Amygdala (tissue), 56 donors: ENCODE results near the gene CLSTN1.
A peak's percentile ranks its signal among the peaks of the same experiment; 100 is the strongest.

ENCODE experiments used
- DNase-seq, 56 donors: peaks; one replicate each; lab custom pipeline; 2025; lab: John Stamatoyannopoulos, UW

The CLSTN1 gene

DNA sequence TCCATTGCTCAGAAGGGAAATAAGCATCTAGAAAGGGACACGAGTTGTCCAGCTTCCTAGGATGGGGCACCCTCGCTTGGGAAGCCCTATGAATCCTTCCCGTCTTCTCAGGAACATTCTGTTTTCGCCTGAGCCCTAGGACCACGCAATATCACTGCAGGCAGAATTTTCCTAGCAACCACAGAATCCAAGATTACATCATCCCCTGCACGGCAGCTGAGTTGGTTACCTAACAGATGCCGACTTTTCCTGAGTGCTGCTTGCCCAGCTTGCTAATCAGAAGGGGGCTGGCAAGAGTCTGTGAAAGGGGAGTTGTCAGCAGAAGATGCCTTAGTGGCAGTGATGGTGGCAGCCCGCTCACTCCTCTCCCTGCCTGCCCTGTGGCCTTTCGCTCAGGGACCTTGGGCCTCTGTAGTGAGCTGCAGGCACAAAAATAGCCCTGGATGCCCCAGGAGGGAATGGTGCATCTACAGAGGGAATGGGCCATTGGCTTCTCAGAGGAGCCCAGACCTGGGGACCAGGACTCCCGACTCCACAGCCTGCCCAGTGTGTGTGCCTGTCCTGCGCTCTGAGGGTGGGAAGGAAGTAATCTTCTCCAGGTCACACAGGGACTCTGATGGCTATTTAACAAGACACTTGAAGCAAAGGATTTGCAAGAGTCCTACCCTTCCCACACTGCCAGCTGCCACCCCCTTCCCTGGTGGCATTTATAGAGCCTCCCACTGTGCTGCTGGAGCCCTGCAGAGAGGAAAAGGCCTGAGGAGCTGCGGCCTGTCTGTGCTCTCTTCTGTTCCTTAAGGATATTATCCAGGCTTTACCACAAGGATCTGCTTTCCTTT lies 28.9 kb upstream of the CLSTN1 start:
- peak in 43 of 56 donors; percentile 21 to 85 (median 60) for DNase-seq

DNA sequence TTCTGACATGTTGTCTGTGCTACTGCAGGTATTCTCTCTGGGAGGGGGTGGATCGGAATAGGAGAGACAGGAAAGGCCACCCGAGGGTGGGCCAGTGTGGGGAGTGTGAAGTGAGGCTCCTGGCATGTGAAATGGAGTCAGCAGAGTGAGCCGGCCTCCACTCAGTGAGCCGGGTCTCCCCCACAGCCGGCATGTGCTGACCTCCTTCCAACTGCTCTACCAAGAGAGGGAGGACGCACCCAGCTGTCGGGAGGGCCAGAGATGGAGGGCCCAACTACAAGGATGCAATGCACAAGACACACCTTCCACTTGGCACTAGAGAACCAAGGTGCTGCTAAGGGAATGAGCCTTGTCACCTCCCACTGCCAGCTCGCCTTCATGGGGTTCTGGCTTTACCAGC lies 28.2 kb upstream of the CLSTN1 start:
- DNase-seq, result no peak

DNA sequence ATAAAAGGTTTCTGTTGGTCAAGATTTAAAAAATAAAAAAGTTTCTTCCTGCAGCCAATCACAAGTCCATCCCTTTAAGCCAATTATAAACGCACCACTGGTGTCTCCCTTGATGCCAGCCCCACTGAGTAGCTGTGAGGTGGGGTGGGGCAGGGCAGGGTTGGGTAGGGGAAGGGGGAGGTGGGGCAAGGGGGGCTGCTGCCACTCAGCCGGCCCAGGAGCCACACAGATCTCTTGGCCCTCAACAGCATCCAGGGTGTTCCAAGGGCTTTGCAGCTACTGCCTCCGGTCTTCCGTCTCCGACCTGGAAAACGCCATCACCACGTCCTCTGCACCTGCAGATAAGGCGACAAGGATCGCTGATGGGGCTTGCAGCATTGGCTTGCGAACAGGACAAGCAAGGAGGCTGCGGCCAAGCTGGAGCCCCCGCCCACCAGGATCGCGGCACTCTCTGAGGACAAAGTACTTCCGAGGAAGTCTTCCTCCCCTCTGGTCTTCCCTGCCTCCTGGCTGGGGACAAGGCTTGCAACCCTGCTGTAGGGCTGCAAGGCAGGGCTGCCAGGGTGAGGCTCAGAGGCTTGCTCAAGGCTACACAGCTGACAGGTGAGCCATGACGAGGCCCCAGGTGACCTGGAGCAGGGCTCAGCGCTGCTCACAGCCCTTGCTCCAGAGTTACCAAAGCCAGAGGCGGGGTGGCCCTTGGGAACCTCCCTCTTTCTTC lies 26.8 kb upstream of the CLSTN1 start:
- no peak for DNase-seq

DNA sequence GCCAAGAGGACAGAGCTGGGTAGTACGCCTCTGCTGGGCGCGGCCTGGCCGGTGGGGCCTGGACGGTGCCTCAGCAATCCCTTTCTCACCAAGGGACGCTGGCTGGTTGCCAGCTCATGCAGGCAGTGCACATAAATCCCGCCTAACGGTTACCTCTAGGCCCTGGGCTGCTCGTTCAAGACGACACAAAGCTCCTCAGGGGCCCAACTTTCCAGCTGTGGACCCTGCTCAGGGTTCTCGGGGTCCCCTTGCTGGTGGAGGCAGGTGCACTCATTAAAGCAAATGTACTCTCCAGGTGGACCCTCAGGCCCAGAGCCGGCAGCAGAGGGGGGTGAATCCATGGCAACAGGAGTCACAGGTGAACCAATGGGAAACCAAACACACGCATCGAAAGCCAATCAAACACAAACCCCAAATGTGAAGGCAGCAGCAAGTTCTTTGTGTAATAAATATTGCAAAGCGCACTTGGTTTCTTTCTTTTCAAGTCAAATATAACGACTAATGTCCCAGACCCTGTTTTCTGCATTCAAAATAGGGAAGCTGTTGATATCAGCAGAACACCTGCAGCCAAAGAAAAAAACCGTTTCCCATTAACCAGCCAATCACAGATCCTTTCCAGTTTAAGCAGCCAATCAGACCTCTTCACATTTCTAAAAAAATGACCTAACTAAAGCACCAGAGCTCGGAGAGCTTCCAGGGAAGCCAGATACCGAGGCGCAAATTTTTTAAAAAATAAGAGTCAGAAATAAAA lies 26.1 kb upstream of the CLSTN1 start:
- DNase-seq, result peak in 2 of 56 donors; percentile 22 to 47

DNA sequence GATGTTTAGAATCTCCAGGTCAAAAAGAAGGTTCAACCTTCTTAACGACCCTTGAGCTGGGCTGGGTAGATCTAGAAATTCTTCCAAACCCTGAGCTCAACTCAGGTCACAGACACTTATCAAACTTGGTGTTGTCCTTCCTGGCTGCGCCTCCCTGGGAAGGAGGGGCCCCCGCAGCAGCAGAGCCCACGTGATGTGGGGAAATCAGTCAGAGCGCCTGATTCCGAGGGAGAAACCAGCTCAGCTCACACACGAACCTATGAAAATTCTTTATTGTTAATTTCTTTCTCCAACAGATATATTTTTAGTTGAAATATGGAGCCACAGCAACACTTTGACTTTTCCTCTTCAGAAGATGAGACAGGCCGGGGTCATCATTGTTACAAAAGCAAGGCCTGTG lies 24.3 kb upstream of the CLSTN1 start:
- peak in 3 of 56 donors; percentile 11 to 20 (median 13) for DNase-seq

DNA sequence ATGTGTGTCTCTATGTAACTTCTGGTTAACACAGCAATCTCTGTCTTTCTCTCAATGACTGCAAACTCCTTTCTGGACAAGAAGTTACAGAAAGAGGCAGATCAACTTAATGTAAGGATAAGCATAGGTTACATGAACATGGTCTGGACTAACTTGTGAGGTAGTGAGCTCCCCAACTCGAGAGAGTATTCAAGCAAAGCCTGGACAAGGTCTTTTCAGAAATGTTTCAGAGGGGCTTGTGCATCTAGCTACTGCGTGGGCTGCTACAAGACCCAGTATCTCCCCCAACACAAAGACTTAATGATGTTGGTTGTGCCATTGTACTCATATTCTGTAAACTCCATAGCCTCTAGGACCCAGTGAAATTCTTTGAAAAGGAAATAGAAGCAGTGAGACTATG lies 23.5 kb upstream of the CLSTN1 start:
- no peak for DNase-seq

DNA sequence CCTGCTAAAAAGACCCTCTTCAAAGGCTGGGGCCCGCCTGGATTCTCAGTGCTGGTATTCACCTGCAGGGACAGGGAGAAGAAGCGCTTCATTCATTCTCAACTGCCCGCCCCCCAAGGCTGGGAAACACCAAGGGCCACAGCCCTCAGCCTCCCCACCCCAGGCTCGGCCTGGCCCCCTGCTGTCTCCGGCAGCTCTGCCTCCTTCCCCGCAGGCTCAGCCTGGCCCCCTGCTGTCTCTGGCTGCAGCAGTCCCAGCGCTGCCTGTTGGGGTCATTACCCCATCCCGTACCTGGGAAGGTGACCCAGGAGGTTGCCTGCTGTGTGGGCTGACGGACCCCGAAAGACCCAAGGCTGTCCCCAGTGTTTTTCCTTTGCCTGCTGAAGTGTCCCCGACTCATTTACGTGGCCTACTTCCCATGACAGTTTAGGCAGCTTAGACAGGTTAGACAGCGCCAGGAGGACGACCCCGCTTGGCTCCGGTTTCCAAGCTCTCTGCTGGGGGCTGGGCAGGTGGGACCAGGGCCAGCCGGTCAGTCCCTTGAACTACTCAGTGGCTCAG lies 22.9 kb upstream of the CLSTN1 start:
- DNase-seq, result no peak

DNA sequence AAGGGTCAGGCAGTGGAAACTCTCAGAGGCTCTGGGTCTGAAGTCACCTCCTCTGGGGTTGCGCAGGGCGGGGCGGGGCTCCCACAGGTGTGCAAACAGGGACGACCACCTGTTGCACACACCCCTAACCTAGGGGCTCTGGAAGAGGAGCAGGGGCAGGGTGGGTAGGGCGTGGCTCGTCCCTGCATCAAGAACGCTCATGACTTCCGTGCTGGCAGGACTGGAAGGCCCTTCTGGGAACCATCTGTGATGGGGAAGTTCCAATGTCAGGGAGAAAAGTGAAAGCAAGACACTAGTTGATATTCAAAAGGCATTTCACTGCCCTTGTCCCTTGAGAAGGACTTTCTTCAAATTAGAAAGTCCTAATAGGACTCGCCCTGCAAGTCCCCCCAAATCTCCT lies 22.1 kb upstream of the CLSTN1 start:
- peak in 1 of 56 donors; percentile 25 for DNase-seq

DNA sequence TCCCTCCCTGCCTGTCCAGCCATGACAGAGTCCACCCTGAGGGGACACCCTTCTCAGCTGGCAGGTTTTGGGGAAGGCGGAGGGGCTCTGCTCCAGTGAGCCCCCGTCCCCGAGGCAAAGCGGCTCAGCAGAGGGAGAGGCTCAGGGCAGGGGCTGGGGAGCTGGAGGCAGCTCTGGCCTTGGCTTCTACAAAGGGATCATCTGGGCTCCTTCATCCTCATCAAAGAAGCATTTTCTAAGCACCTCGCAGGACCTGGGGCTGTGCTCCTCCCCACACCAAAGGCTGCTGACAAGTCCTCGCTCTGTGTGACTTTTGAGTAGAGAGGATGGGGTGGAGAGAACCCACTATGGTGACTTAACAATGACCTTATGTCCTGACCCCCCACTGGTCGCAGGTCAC lies 21.0 kb upstream of the CLSTN1 start:
- no peak for DNase-seq

DNA sequence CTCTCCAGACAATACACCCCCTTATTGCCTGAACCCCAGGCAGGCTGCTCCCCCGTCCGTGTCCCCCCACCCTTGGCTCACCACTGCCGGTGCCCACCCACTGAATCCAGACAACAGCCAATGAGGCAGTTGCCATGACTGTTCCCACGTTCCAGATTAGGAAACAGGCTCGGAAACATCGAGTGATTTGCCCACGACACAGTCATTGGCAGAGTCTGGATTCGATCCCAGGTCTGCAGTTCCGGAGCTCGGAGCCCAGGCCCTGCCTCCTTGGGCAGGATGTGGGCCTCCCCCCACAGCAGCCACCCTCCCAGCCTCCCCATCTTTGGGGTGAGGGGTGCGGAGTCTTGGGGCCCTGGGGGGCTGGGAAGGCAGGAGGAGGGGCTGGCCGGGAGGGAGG lies 20.3 kb upstream of the CLSTN1 start:
- peak in 37 of 56 donors; percentile 21 to 80 (median 61) for DNase-seq

DNA sequence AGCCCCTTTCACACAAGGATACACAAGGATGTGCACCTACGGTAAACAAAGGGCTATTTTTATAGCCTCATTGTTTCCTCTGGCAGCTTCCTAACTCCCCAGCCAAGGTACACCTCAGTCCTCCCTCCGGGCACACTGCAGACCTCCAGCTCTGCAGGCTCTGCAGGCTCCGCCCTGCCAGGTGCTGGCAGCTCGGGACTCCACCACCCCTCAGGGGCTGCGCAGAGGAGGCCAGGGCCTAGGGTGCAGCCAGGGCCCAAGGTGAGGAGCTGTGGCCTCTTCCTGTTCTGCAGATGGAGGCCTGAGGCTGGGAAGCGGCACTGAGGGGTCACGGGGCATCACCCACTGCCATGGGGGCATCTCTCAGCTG lies 19.8 kb upstream of the CLSTN1 start:
- no peak for DNase-seq

DNA sequence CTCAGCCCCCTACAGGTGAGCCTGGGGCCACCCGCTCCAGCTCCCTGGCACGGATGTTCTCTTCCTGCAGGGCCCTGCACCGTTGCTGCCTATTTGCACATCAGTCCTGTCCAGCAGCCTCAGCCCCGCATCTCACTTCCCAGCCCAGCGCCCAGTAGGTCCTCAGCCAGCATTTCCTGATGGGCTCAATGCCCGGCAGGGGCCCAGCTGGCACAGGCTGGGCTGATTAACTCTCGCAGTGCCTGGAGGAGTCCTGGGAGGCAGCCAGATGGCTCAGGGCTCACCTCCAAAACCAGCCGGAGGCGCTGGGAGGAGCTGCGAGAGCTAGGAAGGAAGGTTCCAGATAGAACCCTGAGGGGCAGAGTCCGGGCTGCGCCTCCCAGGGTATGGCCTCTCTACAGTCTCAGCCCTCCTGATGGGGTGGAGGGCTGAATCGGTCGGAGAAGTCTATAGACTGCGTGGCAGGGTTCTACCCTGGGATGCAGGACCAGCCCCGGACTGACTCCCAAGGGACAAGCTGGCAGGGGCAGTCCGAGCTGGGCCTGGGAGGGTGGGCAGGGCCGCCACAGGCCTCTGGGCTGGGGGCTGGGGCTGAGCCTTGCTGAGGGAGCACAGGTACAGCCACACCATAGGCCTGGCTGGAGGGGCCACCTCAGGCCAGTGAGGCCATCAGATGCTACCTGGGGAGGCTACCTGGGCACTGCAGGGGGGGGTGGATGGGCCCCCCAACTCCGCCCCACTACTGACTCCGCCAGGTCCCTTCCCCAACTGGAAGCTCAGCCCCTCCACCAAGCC lies 19.2 kb upstream of the CLSTN1 start:
- DNase-seq, result peak in 14 of 56 donors; percentile 28 to 70 (median 43)

DNA sequence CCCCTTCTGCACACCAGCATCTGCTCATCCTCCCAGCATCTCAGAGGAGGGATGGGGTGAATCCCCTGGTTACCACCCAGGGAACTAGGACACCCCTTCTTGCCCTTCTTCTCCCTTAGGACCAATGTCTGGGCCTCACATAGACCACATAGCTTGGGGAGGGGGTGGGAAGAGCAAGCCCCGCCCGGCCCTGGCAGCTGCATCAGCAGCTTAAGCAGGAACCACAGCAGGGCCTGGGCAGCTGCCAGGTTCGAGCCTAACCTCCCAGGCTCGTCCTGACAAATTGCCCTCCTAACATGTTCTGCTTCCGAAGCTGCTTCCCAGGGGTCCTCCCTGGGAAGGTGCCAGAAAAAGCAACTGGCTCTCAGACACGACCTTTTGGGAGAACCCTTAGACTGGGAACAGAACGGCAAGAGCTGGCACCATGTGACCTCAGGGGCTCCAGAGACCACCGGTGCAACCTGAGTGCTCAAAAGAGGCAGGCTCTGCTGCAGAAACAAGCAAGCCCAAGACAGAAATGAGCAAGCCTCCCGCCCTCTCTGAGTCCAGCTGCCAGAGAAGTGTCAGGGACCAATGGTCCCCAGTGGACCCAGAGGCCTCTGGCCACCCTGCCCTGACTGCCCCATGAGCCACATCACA lies 18.4 kb upstream of the CLSTN1 start:
- no peak for DNase-seq

DNA sequence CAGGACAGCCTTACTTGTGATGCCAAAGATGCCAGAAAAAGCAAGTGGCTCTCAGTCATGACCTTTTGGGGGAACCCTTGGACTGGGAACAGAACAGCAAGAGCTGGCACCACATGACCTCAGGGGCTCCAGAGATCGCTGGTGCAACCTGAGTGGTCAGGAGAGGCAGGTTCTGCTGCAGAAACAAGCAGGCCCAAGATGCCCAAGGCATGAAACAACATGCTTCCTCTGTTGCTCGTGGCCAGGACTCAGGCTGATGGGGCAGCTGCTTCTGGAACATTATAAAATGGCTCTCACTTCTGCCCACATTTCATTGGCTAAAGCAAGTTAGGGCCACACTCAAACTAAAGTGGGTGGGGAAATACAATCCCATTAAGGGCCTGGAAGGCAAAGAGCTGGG lies 17.7 kb upstream of the CLSTN1 start:
- no peak for DNase-seq

DNA sequence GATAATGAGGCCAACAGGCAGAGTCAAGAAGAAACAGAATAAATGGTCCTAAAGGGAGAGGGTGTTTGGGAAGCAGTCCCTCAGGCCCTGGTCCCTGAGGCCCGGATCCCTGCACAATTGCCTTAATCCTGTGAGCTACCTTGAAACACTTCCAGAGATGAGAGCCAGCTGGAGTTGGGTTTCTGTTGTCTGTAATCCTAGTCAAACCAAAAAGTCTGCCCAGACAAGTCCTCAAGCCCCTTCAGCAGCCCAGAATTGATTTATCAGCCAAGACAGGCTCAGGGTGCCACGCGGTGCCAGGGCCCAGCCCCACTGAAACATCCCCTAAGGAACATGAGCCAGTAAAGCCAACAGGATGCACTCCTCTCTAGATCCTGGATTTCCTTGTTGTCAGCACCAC lies 16.4 kb upstream of the CLSTN1 start:
- DNase-seq, result no peak

DNA sequence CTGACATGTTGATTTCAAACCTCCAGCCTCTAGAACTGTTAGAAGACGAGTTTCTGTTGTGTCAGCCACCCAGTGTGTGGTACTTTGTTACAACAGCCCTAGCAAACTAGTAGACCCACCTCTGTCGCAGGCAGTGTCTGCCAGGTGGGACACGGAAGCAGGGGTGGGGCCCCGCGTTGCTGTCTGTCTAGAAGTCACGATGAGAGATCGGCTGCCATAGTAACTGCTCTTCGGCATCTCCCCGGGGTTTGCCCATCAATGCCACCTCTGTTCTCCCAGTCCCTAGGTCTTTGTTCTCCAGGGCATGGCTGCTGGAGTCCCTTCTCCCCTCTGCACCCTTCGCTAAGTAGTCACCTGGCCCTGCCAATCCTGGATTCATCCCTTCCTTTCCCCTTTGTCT lies 15.2 kb upstream of the CLSTN1 start:
- peak in 11 of 56 donors; percentile 28 to 52 (median 37) for DNase-seq

DNA sequence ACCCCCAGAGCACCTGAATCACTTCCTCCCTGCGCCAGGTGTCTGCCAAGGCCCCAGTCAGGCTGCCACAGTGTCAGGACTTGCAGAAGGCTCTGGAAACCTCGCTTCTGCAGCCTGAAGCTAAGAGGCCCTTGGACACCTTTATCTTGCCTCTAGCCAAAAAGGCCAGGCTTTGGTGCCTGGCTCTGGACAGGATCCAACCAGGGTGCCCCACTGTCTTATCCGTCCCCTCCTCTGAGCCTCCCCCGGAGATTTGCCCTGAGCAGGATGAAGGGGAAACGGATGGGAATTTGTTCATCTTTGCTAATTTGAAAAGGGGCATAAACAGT lies 12.8 kb upstream of the CLSTN1 start:
- no peak for DNase-seq

DNA sequence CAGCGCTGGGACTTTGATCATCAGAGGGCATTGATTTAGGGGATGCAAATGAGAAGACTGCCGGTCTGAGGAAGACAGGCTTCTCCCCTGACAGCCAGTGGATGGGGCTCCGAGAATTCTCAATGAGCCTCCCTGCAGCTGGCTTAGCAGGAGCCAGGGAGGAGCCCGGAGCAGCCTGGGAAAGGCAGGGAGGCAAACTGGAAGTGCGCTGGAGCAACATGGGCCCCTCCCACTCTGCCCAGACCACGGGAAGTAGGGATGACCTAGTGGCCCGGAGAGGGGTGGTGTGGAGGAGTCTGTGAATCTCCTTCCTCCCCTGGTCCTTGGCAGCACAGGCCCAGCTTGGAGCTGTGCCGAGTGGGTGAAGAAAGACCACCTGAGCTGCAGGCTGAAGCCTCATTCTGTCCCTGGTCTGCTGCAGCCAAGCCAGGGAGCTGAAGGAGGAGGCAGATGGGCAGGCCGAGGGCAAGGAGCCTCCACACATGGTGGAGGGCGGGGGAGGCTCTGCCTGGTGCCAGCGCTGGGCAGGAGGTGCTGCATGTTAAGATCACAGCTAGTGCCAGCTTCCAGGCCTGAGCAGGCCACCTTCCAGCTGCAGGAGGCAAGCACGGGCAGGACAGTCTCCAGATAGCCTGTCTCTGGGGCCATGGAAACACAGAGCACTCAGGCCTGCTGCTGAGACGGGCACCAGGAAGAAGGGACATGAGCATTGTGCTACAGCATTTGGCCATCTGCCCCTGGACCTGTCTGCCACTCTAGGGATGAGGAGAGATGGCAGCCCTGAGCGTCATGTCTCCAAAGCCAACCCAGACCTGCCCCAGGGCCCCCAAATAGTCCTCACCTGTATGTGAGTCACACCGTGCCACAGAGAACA lies 12.2 kb upstream of the CLSTN1 start:
- peak in 14 of 56 donors; percentile 26 to 72 (median 48) for DNase-seq

DNA sequence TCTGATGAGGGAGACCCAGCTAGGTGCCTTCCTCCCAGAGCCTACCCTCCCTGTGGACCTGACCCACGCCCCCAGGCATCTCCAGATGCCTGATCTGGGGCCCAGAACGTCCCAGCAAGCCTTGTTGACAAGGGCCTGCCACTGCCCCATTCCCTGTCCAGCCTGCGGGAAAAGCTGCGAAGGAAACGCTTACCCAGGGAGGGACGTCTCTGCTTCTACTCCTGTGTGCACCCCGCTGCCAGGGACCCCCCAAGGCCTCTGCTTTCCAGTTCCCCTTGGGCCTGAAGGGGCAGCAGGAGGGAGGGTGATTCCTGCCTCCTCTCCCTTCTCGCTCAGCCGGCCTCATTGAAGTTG lies 11.6 kb upstream of the CLSTN1 start:
- no peak for DNase-seq
